Neural progenitor cell (in vitro differentiated cells): ENCODE measurements around the gene OBP2B.

Experiments used
- EZH2 ChIP-seq: fragments of 200-600 bp; sonication (generic); IDR thresholded peaks from 2 replicates; pipeline ENCODE4 v1.6.1; 2017; ENCODE audit warnings: antibody characterized with exemption, mild to moderate bottlenecking, moderate library complexity
- TF ChIP-seq, protein P1 (sequence below): fragments of 200-600 bp; sonication (generic); IDR thresholded peaks from 2 replicates; pipeline ENCODE4 v1.5.1; 2017; ENCODE audit warnings: antibody characterized with exemption, mild to moderate bottlenecking

GRCh38 chr9:133202145-133202513, 6.9 kb downstream of the OBP2B start:
- TF ChIP-seq, protein P1, sequence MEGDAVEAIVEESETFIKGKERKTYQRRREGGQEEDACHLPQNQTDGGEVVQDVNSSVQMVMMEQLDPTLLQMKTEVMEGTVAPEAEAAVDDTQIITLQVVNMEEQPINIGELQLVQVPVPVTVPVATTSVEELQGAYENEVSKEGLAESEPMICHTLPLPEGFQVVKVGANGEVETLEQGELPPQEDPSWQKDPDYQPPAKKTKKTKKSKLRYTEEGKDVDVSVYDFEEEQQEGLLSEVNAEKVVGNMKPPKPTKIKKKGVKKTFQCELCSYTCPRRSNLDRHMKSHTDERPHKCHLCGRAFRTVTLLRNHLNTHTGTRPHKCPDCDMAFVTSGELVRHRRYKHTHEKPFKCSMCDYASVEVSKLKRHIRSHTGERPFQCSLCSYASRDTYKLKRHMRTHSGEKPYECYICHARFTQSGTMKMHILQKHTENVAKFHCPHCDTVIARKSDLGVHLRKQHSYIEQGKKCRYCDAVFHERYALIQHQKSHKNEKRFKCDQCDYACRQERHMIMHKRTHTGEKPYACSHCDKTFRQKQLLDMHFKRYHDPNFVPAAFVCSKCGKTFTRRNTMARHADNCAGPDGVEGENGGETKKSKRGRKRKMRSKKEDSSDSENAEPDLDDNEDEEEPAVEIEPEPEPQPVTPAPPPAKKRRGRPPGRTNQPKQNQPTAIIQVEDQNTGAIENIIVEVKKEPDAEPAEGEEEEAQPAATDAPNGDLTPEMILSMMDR = no peak
- TF ChIP-seq EZH2 = no peak
